PC-3 (cell line): Measurements from ENCODE around the gene RPL10A. TPM values are rescaled to one million over a fixed set of nuclear protein-coding genes. Genes with fewer than 3 reads are reported as not detected.

Source experiments
- ATAC-seq: fragments of 200-7000 bp; cut with Tn5 transposase; 2 replicates; pipeline ENCODE4 v1.9.1; 2020; ENCODE audit warnings: mild to moderate bottlenecking, moderate library complexity
- BruUV-seq: library from RNA; stranded (reverse); fragments of 400-500 nt; replicated peaks from 2 replicates; lab custom pipeline; 2021; lab: Mats Ljungman, UMichigan
- CTCF ChIA-PET: fragments of 300-600 bp; sonication (Branson Sonifier 250); formaldehyde crosslinking; loops from one replicate; lab custom pipeline; 2022; ENCODE audit warnings: antibody characterized with exemption; lab: Charles Lee
- POLR2A ChIA-PET: fragments of 300-600 bp; sonication (Branson Sonifier 250); formaldehyde crosslinking; loops from one replicate; lab custom pipeline; 2022; ENCODE audit warnings: antibody characterized with exemption; ENCODE audit not compliant: unreplicated experiment; lab: Charles Lee
- DNase-seq: peaks from one replicate; pipeline ENCODE4 v3.0.0-alpha.2; 2015
- H2AFZ ChIP-seq: fragments of 300-600 bp; sonication (generic); 2 replicates; pipeline ENCODE4 v1.6.0; 2016; ENCODE audit warnings: antibody characterized with exemption, low read length
- H3F3A ChIP-seq: fragments of 300-600 bp; sonication (generic); one replicate; pipeline ENCODE4 v1.6.0; 2017; ENCODE audit warnings: antibody characterized with exemption, low read length, control low read depth, mild to moderate bottlenecking; ENCODE audit not compliant: unreplicated experiment
- H3K27ac ChIP-seq: fragments of 300-600 bp; sonication (generic); 2 replicates; pipeline ENCODE4 v1.5.1; 2016; ENCODE audit warnings: mild to moderate bottlenecking, low read length
- H3K27me3 ChIP-seq: fragments of 300-600 bp; sonication (generic); 2 replicates; pipeline ENCODE4 v1.6.1; 2016; ENCODE audit warnings: low read length, mixed read lengths
- H3K36me3 ChIP-seq: fragments of 300-600 bp; sonication (generic); 2 replicates; pipeline ENCODE4 v1.6.1; 2016; ENCODE audit warnings: low read depth, mixed run types, low read length, mixed read lengths
- H3K4me1 ChIP-seq: fragments of 300-600 bp; sonication (generic); 2 replicates; pipeline ENCODE4 v1.5.1; 2016; ENCODE audit warnings: low read length; ENCODE audit not compliant: insufficient read depth
- H3K4me2 ChIP-seq: fragments of 300-600 bp; sonication (generic); 2 replicates; pipeline ENCODE4 v1.6.0; 2016; ENCODE audit warnings: low read length
- H3K4me3 ChIP-seq: fragments of 300-600 bp; sonication (generic); 2 replicates; pipeline ENCODE4 v1.5.1; 2016; ENCODE audit warnings: mild to moderate bottlenecking, low read length, mixed read lengths
- H3K79me2 ChIP-seq: fragments of 300-600 bp; sonication (generic); 2 replicates; pipeline ENCODE4 v1.6.1; 2017; ENCODE audit warnings: low read length, mixed read lengths
- H3K9ac ChIP-seq: fragments of 300-600 bp; sonication (generic); 2 replicates; pipeline ENCODE4 v1.6.0; 2016; ENCODE audit warnings: mild to moderate bottlenecking, low read length
- H3K9me2 ChIP-seq: fragments of 300-600 bp; sonication (generic); replicated peaks from 2 replicates; pipeline ENCODE4 v1.6.1; 2016; ENCODE audit warnings: mixed run types, low read length, mixed read lengths
- H3K9me3 ChIP-seq: fragments of 300-600 bp; sonication (generic); 2 replicates; pipeline ENCODE4 v1.6.1; 2016; ENCODE audit warnings: low read length, mixed read lengths
- H4K20me1 ChIP-seq: fragments of 300-600 bp; sonication (generic); 2 replicates; pipeline ENCODE4 v1.6.1; 2016; ENCODE audit warnings: low read length, mixed read lengths
- EZH2 ChIP-seq: fragments of 300-600 bp; sonication (generic); IDR thresholded peaks from one replicate; pipeline ENCODE4 v1.6.1; 2017; ENCODE audit warnings: antibody characterized with exemption, mild to moderate bottlenecking, low read length; ENCODE audit not compliant: unreplicated experiment
- EZH2phosphoT487 ChIP-seq: fragments of 300-600 bp; sonication (generic); IDR thresholded peaks from 2 replicates; pipeline ENCODE4 v1.6.1; 2018; ENCODE audit warnings: mild to moderate bottlenecking, antibody characterized with exemption, low read length, borderline replicate concordance
- intact Hi-C: fragments of 100-400 bp; cut with micrococcal nuclease; formaldehyde crosslinking; loops from 2 replicates; pipeline ENCODE4 v1.9.0; 2023
- total RNA-seq: library from RNA; depleted of rRNA; stranded (reverse); fragments of >200 nt; gene quantifications from 2 replicates; pipeline ENCODE4 v1.2.3, GENCODE V29; 2014
- TF ChIP-seq, protein P1 (sequence below): fragments of 300-600 bp; sonication (generic); conservative IDR thresholded peaks from 2 replicates; pipeline ENCODE4 v1.5.1; 2017; ENCODE audit warnings: antibody characterized with exemption, low read depth, mild to moderate bottlenecking, low read length

Gene RPL10A
- total RNA-seq, 1 experiment from 2014 or later: 1,509 TPM

DNA sequence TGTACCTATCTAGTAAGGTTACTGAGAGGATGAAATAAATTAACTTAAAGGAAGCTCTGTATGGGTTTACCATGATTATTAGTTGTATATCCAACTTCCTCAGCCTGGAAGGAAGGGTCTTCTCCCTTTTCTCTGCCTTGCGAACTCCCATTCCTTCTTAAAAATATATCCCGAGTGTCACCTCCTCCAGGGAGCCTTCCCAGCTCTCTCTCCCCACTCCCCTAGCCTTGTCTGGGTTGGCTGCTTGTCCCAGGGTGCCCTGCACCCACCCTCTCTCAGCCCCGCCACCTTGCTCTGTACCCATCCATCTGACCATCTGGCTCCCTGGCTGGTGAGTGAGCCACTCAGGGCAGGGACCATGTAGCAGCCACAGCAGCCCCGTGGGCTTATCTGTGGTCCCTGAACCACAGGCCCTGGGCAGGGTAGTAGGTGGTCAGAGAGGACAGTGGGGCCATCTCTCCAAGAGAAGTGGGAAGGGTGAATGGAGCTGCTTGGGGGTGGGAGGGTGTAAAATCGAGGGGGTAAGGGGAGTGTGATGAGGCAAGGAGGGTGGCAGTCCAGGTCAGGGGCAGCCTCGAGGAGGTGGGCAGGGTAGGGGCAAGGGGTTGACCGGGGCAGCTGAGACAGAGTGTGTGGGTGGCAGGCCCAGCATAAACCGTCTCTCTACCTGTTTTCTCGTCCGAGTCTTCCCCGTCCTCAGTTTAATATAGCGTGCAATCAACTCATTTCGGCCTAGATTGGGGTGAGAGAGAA is 15.9 kb downstream of the RPL10A start:
- Histone ChIP-seq H3K79me2 (peaks cover 6% of the 10 kb centered on the region; the same call in 1 of the 2 replicates), H3K4me1 (peaks cover 39% of the 10 kb centered on the region), H3K4me3 (no peak overlapping the region), H3K9me2 (no peaks in the 10 kb centered on the region), H3F3A (no peaks in the 10 kb centered on the region), H3K36me3 (no peaks in the 10 kb centered on the region), H3K27ac (0 out of 2 replicates have a peak overlapping the region, but pooled peaks have one; percentile 90), H3K4me2 (no peak overlapping the region), H2AFZ (no peak overlapping the region), H4K20me1 (no peaks in the 10 kb centered on the region), H3K9ac (no peak overlapping the region), H3K9me3 (no peaks in the 10 kb centered on the region), H3K27me3 (no peaks in the 10 kb centered on the region)
- intact Hi-C loops: loop anchor here (2.0 kb wide), 1 partner anchor 15 kb away; the partner anchor contains the start of gene RPL10A
- ChIA-PET POLR2A (no interaction called here), CTCF (no interaction called here)
- DNase-seq: no peak
- TF ChIP-seq EZH2phosphoT487: no peak
- TF ChIP-seq EZH2: no peak
- TF ChIP-seq, protein P1, sequence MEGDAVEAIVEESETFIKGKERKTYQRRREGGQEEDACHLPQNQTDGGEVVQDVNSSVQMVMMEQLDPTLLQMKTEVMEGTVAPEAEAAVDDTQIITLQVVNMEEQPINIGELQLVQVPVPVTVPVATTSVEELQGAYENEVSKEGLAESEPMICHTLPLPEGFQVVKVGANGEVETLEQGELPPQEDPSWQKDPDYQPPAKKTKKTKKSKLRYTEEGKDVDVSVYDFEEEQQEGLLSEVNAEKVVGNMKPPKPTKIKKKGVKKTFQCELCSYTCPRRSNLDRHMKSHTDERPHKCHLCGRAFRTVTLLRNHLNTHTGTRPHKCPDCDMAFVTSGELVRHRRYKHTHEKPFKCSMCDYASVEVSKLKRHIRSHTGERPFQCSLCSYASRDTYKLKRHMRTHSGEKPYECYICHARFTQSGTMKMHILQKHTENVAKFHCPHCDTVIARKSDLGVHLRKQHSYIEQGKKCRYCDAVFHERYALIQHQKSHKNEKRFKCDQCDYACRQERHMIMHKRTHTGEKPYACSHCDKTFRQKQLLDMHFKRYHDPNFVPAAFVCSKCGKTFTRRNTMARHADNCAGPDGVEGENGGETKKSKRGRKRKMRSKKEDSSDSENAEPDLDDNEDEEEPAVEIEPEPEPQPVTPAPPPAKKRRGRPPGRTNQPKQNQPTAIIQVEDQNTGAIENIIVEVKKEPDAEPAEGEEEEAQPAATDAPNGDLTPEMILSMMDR: no peak
- no peak for ATAC-seq
- no TSS peak for BruUV-seq

- Histone ChIP-seq H2AFZ (no peak overlapping the region), H3K9me2 (no peaks in the 10 kb centered on the region), H3K9ac (peak overlapping the region; percentile 74; the same call in 1 of the 2 replicates), H3K27ac (peak overlapping the region; percentile 90), H4K20me1 (no peaks in the 10 kb centered on the region), H3F3A (no peaks in the 10 kb centered on the region), H3K4me1 (peaks cover 39% of the 10 kb centered on the region), H3K9me3 (no peaks in the 10 kb centered on the region), H3K79me2 (peaks cover 9% of the 10 kb centered on the region; the same call in 1 of the 2 replicates), H3K27me3 (no peaks in the 10 kb centered on the region), H3K36me3 (no peaks in the 10 kb centered on the region), H3K4me2 (peak overlapping the region; percentile 81), H3K4me3 (peak overlapping the region; percentile 53; the same call in 1 of the 2 replicates)
- no peak for TF ChIP-seq EZH2phosphoT487
- TF ChIP-seq, protein P1: no peak
- TF ChIP-seq EZH2: no peak
- POLR2A ChIA-PET: no interaction called here
- CTCF ChIA-PET: interaction anchor here (0.6 kb wide), 1 partner anchor 33 kb away, joined by 3 read pairs; the partner anchor contains the start of gene FANCE
- intact Hi-C loops: loop anchor here (2.0 kb wide), 1 partner anchor 16 kb away; the partner anchor contains the start of gene RPL10A
- no TSS peak for BruUV-seq
- DNase-seq (peak; percentile 62), ATAC-seq (peak; percentile 61)
Observed at GRCh38 chr6:35484921-35485392, 16.8 kb downstream of the RPL10A start.
